CD4-positive, alpha-beta T cell (primary cell): ENCODE measurements around the gene TNFRSF13B. TPM values are rescaled to one million over a fixed set of nuclear protein-coding genes. Genes with fewer than 3 reads are reported as not detected.

ENCODE experiments used
- ATAC-seq: fragments of 200-7000 bp; cut with Tn5 transposase; one replicate; pipeline ENCODE4 v1.10.0; 2022; ENCODE audit warnings: mild to moderate bottlenecking; ENCODE audit not compliant: poor library complexity
- CTCF ChIA-PET: fragments of 350-600 bp; sonication (Branson Sonifier 250); formaldehyde crosslinking; loops from one replicate; lab custom pipeline; 2021; ENCODE audit warnings: antibody characterized with exemption, inconsistent platforms; lab: Charles Lee
- POLR2A ChIA-PET: fragments of 350-600 bp; sonication (Branson Sonifier 250); formaldehyde crosslinking; loops from one replicate; lab custom pipeline; 2021; ENCODE audit warnings: antibody characterized with exemption, inconsistent platforms; lab: Charles Lee
- DNase-seq, 14 experiments: peaks; one replicate each; pipeline ENCODE4 v3.0.0-alpha.2; 2013 to 2020; ENCODE audit warnings: mixed read lengths in 2 of 14
- H3K27ac ChIP-seq, 2 donors: one replicate each; pipeline versions ENCODE4 v1.5.1 to v1.7.0; 2013; ENCODE audit warnings: low read length in 2 of 2, low read depth in 1 of 2, mild to moderate bottlenecking in 1 of 2
- H3K27me3 ChIP-seq, 2 experiments: 1 replicate in 1 of 2; 2 replicates in 1 of 2; pipeline versions ENCODE4 v1.6.1 to v1.7.0; 2013; ENCODE audit warnings: low read length in 2 of 2, control low read depth in 1 of 2, mild to moderate bottlenecking in 1 of 2, moderate library complexity in 1 of 2; ENCODE audit not compliant: insufficient read depth in 2 of 2, control insufficient read depth in 1 of 2
- H3K36me3 ChIP-seq: one replicate; pipeline ENCODE4 v1.6.1; 2013; ENCODE audit warnings: low read length, control low read depth; ENCODE audit not compliant: insufficient read depth
- H3K4me1 ChIP-seq: one replicate; pipeline ENCODE4 v1.6.1; 2013; ENCODE audit warnings: low read length, control low read depth; ENCODE audit not compliant: insufficient read depth
- H3K4me3 ChIP-seq: one replicate; pipeline ENCODE4 v1.5.1; 2013; ENCODE audit warnings: mild to moderate bottlenecking, low read length, moderate library complexity
- H3K9me3 ChIP-seq, 2 experiments: 1 replicate in 1 of 2; 2 replicates in 1 of 2; pipeline versions ENCODE4 v1.6.1 to v1.7.0; 2013; ENCODE audit warnings: low read length in 2 of 2, mild to moderate bottlenecking in 2 of 2, control low read depth in 1 of 2, moderate library complexity in 1 of 2; ENCODE audit not compliant: control insufficient read depth in 1 of 2, insufficient read depth in 1 of 2
- H3K27ac Mint-ChIP-seq: one replicate; pipeline ENCODE4 v1.8.0; 2020; ENCODE audit warnings: mixed read lengths
- H3K27me3 Mint-ChIP-seq: one replicate; pipeline ENCODE4 v1.8.0; 2021; ENCODE audit warnings: mixed read lengths
- H3K36me3 Mint-ChIP-seq: one replicate; pipeline ENCODE4 v1.8.0; 2021; ENCODE audit warnings: low read depth, mixed read lengths
- H3K4me1 Mint-ChIP-seq: one replicate; pipeline ENCODE4 v1.8.0; 2021; ENCODE audit warnings: low read depth, mixed read lengths
- H3K4me3 Mint-ChIP-seq: one replicate; pipeline ENCODE4 v1.8.0; 2020; ENCODE audit warnings: mild to moderate bottlenecking, mixed read lengths
- H3K9me3 Mint-ChIP-seq: one replicate; pipeline ENCODE4 v1.8.0; 2020; ENCODE audit warnings: mixed read lengths
- CTCF ChIP-seq: fragments of 200-600 bp; IDR thresholded peaks from one replicate; pipeline ENCODE4 v1.8.0; 2022; ENCODE audit warnings: antibody characterized with exemption, mild to moderate bottlenecking
- intact Hi-C, 2 experiments: fragments of 100-400 bp; cut with DNase I in 1 of 2; cut with micrococcal nuclease in 1 of 2; formaldehyde crosslinking; loops; one replicate each; pipeline versions ENCODE4 v1.15.1 to v1.9.0; 2023 to 2025; cut with DNase I, micrococcal nuclease
- total RNA-seq, 174 experiments: library from RNA in 2 of 174; stranded (reverse) in 2 of 174; gene quantifications; one replicate each; pipeline ENCODE4 v1.2.3 and lab custom pipeline; 2021 to 2026

Gene TNFRSF13B
- total RNA-seq, 2 experiments from 2014 or later, result not detected

GRCh38 chr17:16947470-16947869 lies 24.4 kb downstream of the TNFRSF13B start:
- DNase-seq, result no peak
- no peak for ATAC-seq
- CTCF ChIA-PET, result no interaction called here
- H3K9me3 Mint-ChIP-seq, result peaks cover 4% of the 10 kb centered on the region
- peaks cover 0 to 3% of the 10 kb centered on the region in 2 experiments for H3K27me3 ChIP-seq
- peaks cover 4% of the 10 kb centered on the region for H3K36me3 Mint-ChIP-seq
- intact Hi-C loops, result no loop called here
- no peaks in the 10 kb centered on the region for H3K36me3 ChIP-seq
- no peak overlapping the region for H3K4me3 Mint-ChIP-seq
- POLR2A ChIA-PET, result no interaction called here
- H3K4me1 ChIP-seq, result no peaks in the 10 kb centered on the region
- TF ChIP-seq CTCF, result no peak
- no peak overlapping the region for H3K27ac Mint-ChIP-seq
- H3K27ac ChIP-seq, result no peak overlapping the region
- peaks cover 11 to 21% of the 10 kb centered on the region in 2 experiments for H3K9me3 ChIP-seq
- H3K4me1 Mint-ChIP-seq, result no peaks in the 10 kb centered on the region
- H3K27me3 Mint-ChIP-seq, result peaks cover 16% of the 10 kb centered on the region
- H3K4me3 ChIP-seq, result no peak overlapping the region

GRCh38 chr17:16945663-16946218 lies 26.2 kb downstream of the TNFRSF13B start:
- Histone ChIP-seq H3K4me3 (no peak overlapping the region), H3K9me3 (peaks cover 11 to 21% of the 10 kb centered on the region in 2 experiments), H3K36me3 (no peaks in the 10 kb centered on the region), H3K27me3 (peaks cover 0 to 3% of the 10 kb centered on the region in 2 experiments), H3K27ac (no peak overlapping the region), H3K4me1 (no peaks in the 10 kb centered on the region)
- TF ChIP-seq CTCF, result no peak
- Mint-ChIP-seq H3K4me3 (no peak overlapping the region), H3K27me3 (peaks cover 5% of the 10 kb centered on the region), H3K36me3 (peaks cover 4% of the 10 kb centered on the region), H3K27ac (no peak overlapping the region), H3K4me1 (no peaks in the 10 kb centered on the region), H3K9me3 (peaks cover 4% of the 10 kb centered on the region)
- no peak for DNase-seq
- POLR2A ChIA-PET, result no interaction called here
- CTCF ChIA-PET, result no interaction called here
- intact Hi-C loops, result no loop called here
- ATAC-seq, result no peak

GRCh38 chr17:16945136-16945482 lies 26.8 kb downstream of the TNFRSF13B start:
- H3K27ac ChIP-seq, result no peak overlapping the region
- TF ChIP-seq CTCF, result no peak
- no peaks in the 10 kb centered on the region for H3K4me1 Mint-ChIP-seq
- H3K27ac Mint-ChIP-seq, result no peak overlapping the region
- CTCF ChIA-PET, result no interaction called here
- no peak overlapping the region for H3K4me3 ChIP-seq
- POLR2A ChIA-PET, result no interaction called here
- no peak overlapping the region for H3K4me3 Mint-ChIP-seq
- peaks cover 11 to 15% of the 10 kb centered on the region in 2 experiments for H3K9me3 ChIP-seq
- intact Hi-C loops, result no loop called here
- no peaks in the 10 kb centered on the region for H3K36me3 ChIP-seq
- ATAC-seq, result no peak
- no peak for DNase-seq
- peaks cover 4% of the 10 kb centered on the region for H3K9me3 Mint-ChIP-seq
- peaks cover 4% of the 10 kb centered on the region for H3K36me3 Mint-ChIP-seq
- no peaks in the 10 kb centered on the region for H3K4me1 ChIP-seq
- H3K27me3 Mint-ChIP-seq, result no peaks in the 10 kb centered on the region
- no peaks in the 10 kb centered on the region for H3K27me3 ChIP-seq
